NB4 (cell line): ENCODE results near the gene CAMTA1.

ENCODE experiments used
- MYC ChIP-seq: IDR thresholded peaks from 2 replicates; pipeline ENCODE4 v1.6.1; 2011; ENCODE audit warnings: low read depth, low read length
- POLR2A ChIP-seq: IDR thresholded peaks from 2 replicates; pipeline ENCODE4 v1.6.1; 2011; ENCODE audit warnings: mild to moderate bottlenecking; ENCODE audit not compliant: insufficient read length; ENCODE audit errors: extremely low read depth
- TF ChIP-seq, protein P1 (sequence below): IDR thresholded peaks from one replicate; pipeline ENCODE4 v1.5.1; 2012; ENCODE audit warnings: low read depth, low read length
- TF ChIP-seq, protein P2 (sequence below): IDR thresholded peaks from 2 replicates; pipeline ENCODE4 v1.6.1; 2011; ENCODE audit warnings: low read depth, low read length

DNA sequence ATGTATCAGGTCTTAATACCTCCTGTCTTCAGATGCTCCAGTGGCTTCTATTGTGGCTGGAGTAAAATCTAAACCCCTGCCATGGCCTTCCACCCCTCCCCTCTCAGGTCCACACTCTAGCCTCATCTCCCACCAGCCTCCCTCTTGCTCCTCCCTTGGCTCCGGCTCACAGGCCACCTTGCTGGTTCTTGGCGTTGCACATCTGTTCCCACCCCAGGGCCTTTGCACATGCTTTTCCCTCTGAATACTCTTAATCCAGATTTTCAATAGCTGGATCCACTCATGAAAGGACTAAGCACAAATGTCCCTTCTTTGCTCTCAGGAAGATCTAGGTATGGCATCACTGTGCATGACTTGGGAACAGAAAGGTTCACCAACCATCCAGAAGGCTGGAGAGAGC lies 570.4 kb downstream of the CAMTA1 start:
- TF ChIP-seq POLR2A (no peak), MYC (no peak)
- TF ChIP-seq, protein P1, sequence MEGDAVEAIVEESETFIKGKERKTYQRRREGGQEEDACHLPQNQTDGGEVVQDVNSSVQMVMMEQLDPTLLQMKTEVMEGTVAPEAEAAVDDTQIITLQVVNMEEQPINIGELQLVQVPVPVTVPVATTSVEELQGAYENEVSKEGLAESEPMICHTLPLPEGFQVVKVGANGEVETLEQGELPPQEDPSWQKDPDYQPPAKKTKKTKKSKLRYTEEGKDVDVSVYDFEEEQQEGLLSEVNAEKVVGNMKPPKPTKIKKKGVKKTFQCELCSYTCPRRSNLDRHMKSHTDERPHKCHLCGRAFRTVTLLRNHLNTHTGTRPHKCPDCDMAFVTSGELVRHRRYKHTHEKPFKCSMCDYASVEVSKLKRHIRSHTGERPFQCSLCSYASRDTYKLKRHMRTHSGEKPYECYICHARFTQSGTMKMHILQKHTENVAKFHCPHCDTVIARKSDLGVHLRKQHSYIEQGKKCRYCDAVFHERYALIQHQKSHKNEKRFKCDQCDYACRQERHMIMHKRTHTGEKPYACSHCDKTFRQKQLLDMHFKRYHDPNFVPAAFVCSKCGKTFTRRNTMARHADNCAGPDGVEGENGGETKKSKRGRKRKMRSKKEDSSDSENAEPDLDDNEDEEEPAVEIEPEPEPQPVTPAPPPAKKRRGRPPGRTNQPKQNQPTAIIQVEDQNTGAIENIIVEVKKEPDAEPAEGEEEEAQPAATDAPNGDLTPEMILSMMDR, result no peak
- TF ChIP-seq, protein P2, sequence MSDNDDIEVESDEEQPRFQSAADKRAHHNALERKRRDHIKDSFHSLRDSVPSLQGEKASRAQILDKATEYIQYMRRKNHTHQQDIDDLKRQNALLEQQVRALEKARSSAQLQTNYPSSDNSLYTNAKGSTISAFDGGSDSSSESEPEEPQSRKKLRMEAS, result no peak
